Loucy (cell line): ENCODE measurements around the gene OLFML1.

ENCODE experiments used
- H2AFZ ChIP-seq: fragments of 200-600 bp; sonication (generic); 2 replicates; pipeline ENCODE4 v1.6.0; 2016; ENCODE audit warnings: antibody characterized with exemption, mild to moderate bottlenecking, low read length, moderate library complexity
- H3F3A ChIP-seq: fragments of 200-600 bp; 2 replicates; pipeline ENCODE4 v1.6.0; 2016; ENCODE audit warnings: antibody characterized with exemption, low read depth, mild to moderate bottlenecking
- H3K27me3 ChIP-seq: fragments of 200-600 bp; sonication (generic); 2 replicates; pipeline ENCODE4 v1.6.1; 2014; ENCODE audit warnings: low read length, mild to moderate bottlenecking; ENCODE audit not compliant: insufficient read depth, poor library complexity, severe bottlenecking
- H3K36me3 ChIP-seq: fragments of 200-600 bp; sonication (generic); 2 replicates; pipeline ENCODE4 v1.6.1; 2016; ENCODE audit warnings: low read length; ENCODE audit not compliant: insufficient read depth
- H3K4me1 ChIP-seq: fragments of 200-600 bp; sonication (generic); 2 replicates; pipeline ENCODE4 v1.5.1; 2014; ENCODE audit warnings: low read length, mild to moderate bottlenecking; ENCODE audit not compliant: insufficient read depth, poor library complexity, severe bottlenecking
- H3K4me2 ChIP-seq: fragments of 200-600 bp; sonication (generic); 2 replicates; pipeline ENCODE4 v1.6.0; 2014; ENCODE audit warnings: antibody characterized with exemption, low read length, low read depth, mild to moderate bottlenecking; ENCODE audit not compliant: poor library complexity, severe bottlenecking
- H3K4me3 ChIP-seq: fragments of 200-600 bp; sonication (generic); 2 replicates; pipeline ENCODE4 v1.5.1; 2014; ENCODE audit warnings: low read length, mild to moderate bottlenecking, mixed read lengths; ENCODE audit not compliant: poor library complexity, severe bottlenecking
- H3K79me2 ChIP-seq: fragments of 200-600 bp; sonication (generic); 2 replicates; pipeline ENCODE4 v1.6.1; 2014; ENCODE audit warnings: low read length; ENCODE audit not compliant: insufficient read depth
- H3K9ac ChIP-seq: fragments of 200-600 bp; sonication (generic); 2 replicates; pipeline ENCODE4 v1.6.0; 2014; ENCODE audit warnings: mild to moderate bottlenecking, low read depth, low read length, moderate library complexity; ENCODE audit not compliant: poor library complexity, severe bottlenecking
- H3K9me2 ChIP-seq: fragments of 200-600 bp; sonication (generic); replicated peaks from 2 replicates; pipeline ENCODE4 v1.6.1; 2016; ENCODE audit warnings: low read depth, low read length, mixed read lengths
- H3K9me3 ChIP-seq: fragments of 200-600 bp; sonication (generic); 2 replicates; pipeline ENCODE4 v1.6.1; 2014; ENCODE audit warnings: mild to moderate bottlenecking, antibody characterized with exemption, low read length, low read depth; ENCODE audit not compliant: insufficient read depth
- H4K20me1 ChIP-seq: fragments of 200-600 bp; sonication (generic); 2 replicates; pipeline ENCODE4 v1.6.0; 2014; ENCODE audit warnings: antibody characterized with exemption, low read length, mild to moderate bottlenecking; ENCODE audit not compliant: insufficient read depth, poor library complexity, severe bottlenecking
- EZH2phosphoT487 ChIP-seq: fragments of 200-600 bp; IDR thresholded peaks from 2 replicates; pipeline ENCODE4 v1.6.1; 2018; ENCODE audit warnings: antibody characterized with exemption, mild to moderate bottlenecking, moderate library complexity, borderline replicate concordance
- TF ChIP-seq, protein P1 (sequence below): fragments of 200-600 bp; sonication (generic); conservative IDR thresholded peaks from 2 replicates; pipeline ENCODE4 v1.5.1; 2014; ENCODE audit warnings: mild to moderate bottlenecking, antibody characterized with exemption, low read length

OLFML1 gene

DNA sequence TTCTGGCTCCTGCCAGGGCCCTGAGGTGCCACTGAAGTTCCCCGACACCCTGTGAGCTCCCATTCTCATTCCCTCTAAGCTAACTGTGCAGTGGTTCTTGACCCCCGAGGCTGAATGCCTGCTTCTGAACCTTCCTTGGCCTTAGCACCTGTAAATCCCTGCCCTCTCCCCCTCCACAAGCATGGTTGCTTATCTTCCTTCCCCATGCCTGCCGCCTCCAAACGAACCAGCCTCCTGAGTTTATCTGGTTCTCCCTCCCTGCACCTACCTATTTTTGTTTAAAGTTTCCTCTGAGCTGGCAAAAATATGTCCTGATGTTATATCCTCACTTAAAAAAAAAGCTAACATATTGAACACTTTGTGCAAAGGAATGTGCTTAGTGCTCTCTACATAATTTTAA is 62.4 kb downstream of the OLFML1 start:
- H3K9ac ChIP-seq = no peak overlapping the region
- H4K20me1 ChIP-seq = no peaks in the 10 kb centered on the region
- no peaks in the 10 kb centered on the region for H3K9me2 ChIP-seq
- no peaks in the 10 kb centered on the region for H3K4me1 ChIP-seq
- no peaks in the 10 kb centered on the region for H3K27me3 ChIP-seq
- H3F3A ChIP-seq = no peaks in the 10 kb centered on the region
- no peak for TF ChIP-seq EZH2phosphoT487
- TF ChIP-seq, protein P1, sequence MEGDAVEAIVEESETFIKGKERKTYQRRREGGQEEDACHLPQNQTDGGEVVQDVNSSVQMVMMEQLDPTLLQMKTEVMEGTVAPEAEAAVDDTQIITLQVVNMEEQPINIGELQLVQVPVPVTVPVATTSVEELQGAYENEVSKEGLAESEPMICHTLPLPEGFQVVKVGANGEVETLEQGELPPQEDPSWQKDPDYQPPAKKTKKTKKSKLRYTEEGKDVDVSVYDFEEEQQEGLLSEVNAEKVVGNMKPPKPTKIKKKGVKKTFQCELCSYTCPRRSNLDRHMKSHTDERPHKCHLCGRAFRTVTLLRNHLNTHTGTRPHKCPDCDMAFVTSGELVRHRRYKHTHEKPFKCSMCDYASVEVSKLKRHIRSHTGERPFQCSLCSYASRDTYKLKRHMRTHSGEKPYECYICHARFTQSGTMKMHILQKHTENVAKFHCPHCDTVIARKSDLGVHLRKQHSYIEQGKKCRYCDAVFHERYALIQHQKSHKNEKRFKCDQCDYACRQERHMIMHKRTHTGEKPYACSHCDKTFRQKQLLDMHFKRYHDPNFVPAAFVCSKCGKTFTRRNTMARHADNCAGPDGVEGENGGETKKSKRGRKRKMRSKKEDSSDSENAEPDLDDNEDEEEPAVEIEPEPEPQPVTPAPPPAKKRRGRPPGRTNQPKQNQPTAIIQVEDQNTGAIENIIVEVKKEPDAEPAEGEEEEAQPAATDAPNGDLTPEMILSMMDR = no peak
- no peak overlapping the region for H2AFZ ChIP-seq
- no peak overlapping the region for H3K4me2 ChIP-seq
- no peaks in the 10 kb centered on the region for H3K79me2 ChIP-seq
- H3K4me3 ChIP-seq = no peak overlapping the region
- H3K36me3 ChIP-seq = no peaks in the 10 kb centered on the region
- H3K9me3 ChIP-seq = no peaks in the 10 kb centered on the region

DNA sequence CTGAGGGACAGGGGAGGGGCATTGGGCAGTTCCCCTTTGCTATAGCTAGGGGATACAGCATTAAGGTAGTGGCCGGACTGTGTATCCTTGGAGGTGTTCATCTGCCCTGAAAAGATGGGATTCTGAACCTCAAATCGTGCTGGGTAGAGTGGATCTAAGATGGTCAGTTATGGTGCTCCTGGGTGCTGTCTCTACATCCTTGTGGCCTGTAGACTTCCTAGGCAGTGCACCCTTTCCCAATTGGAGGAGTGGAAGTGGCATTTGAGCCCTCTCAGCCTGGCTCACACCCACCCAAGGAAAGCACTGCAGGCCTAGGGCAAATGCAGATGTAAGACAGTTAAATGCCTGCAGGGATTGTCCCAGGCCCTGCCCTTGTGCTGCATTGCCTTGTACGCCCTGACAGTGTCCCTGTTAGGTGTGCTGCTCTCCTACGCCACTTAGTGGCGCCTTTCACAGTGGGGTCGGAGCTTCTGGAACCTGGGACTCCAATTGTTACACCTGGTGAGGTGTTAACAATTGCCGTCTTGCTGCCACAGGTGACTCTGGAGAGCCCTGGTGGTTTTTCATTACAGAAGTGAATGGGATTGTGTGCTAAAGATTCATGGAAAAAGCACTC is 63.5 kb downstream of the OLFML1 start:
- no peak overlapping the region for H3K4me3 ChIP-seq
- no peaks in the 10 kb centered on the region for H3K9me2 ChIP-seq
- TF ChIP-seq, protein P1 = peak; percentile 71
- TF ChIP-seq EZH2phosphoT487 = no peak
- no peak overlapping the region for H3K9ac ChIP-seq
- no peaks in the 10 kb centered on the region for H4K20me1 ChIP-seq
- no peaks in the 10 kb centered on the region for H3K4me1 ChIP-seq
- H3K27me3 ChIP-seq = no peaks in the 10 kb centered on the region
- no peak overlapping the region for H2AFZ ChIP-seq
- no peaks in the 10 kb centered on the region for H3K79me2 ChIP-seq
- H3F3A ChIP-seq = no peaks in the 10 kb centered on the region
- no peak overlapping the region for H3K4me2 ChIP-seq
- no peaks in the 10 kb centered on the region for H3K36me3 ChIP-seq
- H3K9me3 ChIP-seq = no peaks in the 10 kb centered on the region

DNA sequence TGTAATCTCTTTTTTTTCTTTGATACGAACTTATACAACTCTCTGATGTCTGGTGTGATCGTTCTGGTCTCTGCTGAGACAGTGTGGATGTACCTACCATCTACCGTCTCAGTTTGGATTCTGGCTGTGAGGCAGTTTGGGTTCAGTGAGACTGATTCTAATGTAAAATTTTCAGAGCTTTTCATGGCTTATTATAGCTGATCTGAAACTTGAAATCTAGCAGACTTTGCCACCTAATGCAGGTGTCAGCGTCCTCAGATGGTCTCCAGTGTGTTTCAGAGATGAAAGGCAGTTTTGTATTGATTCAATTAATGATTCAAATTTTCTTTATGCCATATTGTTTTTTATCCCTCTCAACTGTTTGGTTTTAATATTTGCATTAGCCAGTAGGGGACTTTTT is 64.4 kb downstream of the OLFML1 start:
- Histone ChIP-seq H3K9me3 (no peaks in the 10 kb centered on the region), H3F3A (no peaks in the 10 kb centered on the region), H2AFZ (no peak overlapping the region), H3K4me2 (no peak overlapping the region), H3K36me3 (no peaks in the 10 kb centered on the region), H3K9me2 (no peaks in the 10 kb centered on the region), H4K20me1 (no peaks in the 10 kb centered on the region), H3K27me3 (no peaks in the 10 kb centered on the region), H3K4me3 (no peak overlapping the region), H3K4me1 (no peaks in the 10 kb centered on the region), H3K9ac (no peak overlapping the region), H3K79me2 (no peaks in the 10 kb centered on the region)
- no peak for TF ChIP-seq EZH2phosphoT487
- TF ChIP-seq, protein P1 = no peak
